Lung (tissue), 12 donors: Measurements from ENCODE around the gene MLXIPL. TPM values are rescaled to one million over a fixed set of nuclear protein-coding genes. Genes with fewer than 3 reads are reported as not detected.

Experiments
- ATAC-seq: fragments of 200-7000 bp; cut with Tn5 transposase; one replicate; pipeline ENCODE4 v1.9.1; 2020; ENCODE audit warnings: moderate number of reproducible peaks; ENCODE audit not compliant: insufficient read depth, low FRiP score
- DNase-seq, 3 donors: peaks; one replicate each; pipeline ENCODE4 v3.0.0-alpha.2; 2013 to 2017
- H3K27ac ChIP-seq, 2 donors: one replicate each; pipeline ENCODE4 v1.5.1; 2013; ENCODE audit warnings: mild to moderate bottlenecking in 2 of 2, moderate library complexity in 2 of 2, control low read depth in 1 of 2, inconsistent platforms in 1 of 2, low read depth in 1 of 2, low read length in 1 of 2
- H3K27me3 ChIP-seq, 3 donors: one replicate each; pipeline ENCODE4 v1.5.1; 2013; ENCODE audit warnings: low read length in 2 of 3; ENCODE audit not compliant: control insufficient read depth in 3 of 3, insufficient read depth in 3 of 3
- H3K36me3 ChIP-seq, 4 donors: one replicate each; pipeline ENCODE4 v1.5.1; 2013; ENCODE audit warnings: low read length in 4 of 4, mild to moderate bottlenecking in 1 of 4, moderate library complexity in 1 of 4; ENCODE audit not compliant: control insufficient read depth in 4 of 4, insufficient read depth in 4 of 4
- H3K4me1 ChIP-seq, 5 donors: one replicate each; pipeline ENCODE4 v1.5.1; 2013; ENCODE audit warnings: low read length in 5 of 5, mild to moderate bottlenecking in 2 of 5, moderate library complexity in 1 of 5; ENCODE audit not compliant: control insufficient read depth in 5 of 5, insufficient read depth in 5 of 5
- H3K4me3 ChIP-seq: one replicate; pipeline ENCODE4 v1.5.1; 2013; ENCODE audit warnings: mild to moderate bottlenecking, control low read depth, moderate library complexity
- H3K9ac ChIP-seq, 2 donors: one replicate each; pipeline ENCODE4 v1.5.1; 2013; ENCODE audit warnings: low read length in 2 of 2, control low read depth in 1 of 2; ENCODE audit not compliant: insufficient read depth in 1 of 2
- H3K9me3 ChIP-seq, 4 donors: one replicate each; pipeline ENCODE4 v1.5.1; 2013; ENCODE audit warnings: low read length in 3 of 4, mild to moderate bottlenecking in 1 of 4, moderate library complexity in 1 of 4; ENCODE audit not compliant: control insufficient read depth in 4 of 4, insufficient read depth in 3 of 4
- WGBS, 2 donors: extraction: QIAGEN DNeasy Blood & Tissue Kit; methylation state at CpG; one replicate each; pipeline ENCODE4 v1.1.7; 2013; 5-methylcytosine and 5-hydroxymethylcytosine counted together
- polyA plus RNA-seq, 2 donors: library from polyadenylated mRNA; stranded (reverse); fragments of 200-250 nt; gene quantifications; one replicate each; pipeline ENCODE4 v1.2.1, GENCODE V29; 2013
- total RNA-seq, 2 donors: library from RNA; depleted of rRNA in 1 of 2; stranded (reverse); fragments of >200 nt in 1 of 2; gene quantifications; one replicate each; pipeline ENCODE4 v1.2.1, GENCODE V29; 2014 to 2021
- TF ChIP-seq, protein P1 (sequence below): IDR thresholded peaks from 2 replicates; pipeline ENCODE4 v1.5.1; 2012; ENCODE audit warnings: mild to moderate bottlenecking; ENCODE audit errors: control extremely low read depth, extremely low read depth
- donor health status: control.
- donor health status: control.
- donor health status: Bipolar disorder and iron deficiency.
- donor health status: healthy.
- donor health status: DM: yes; HTN: yes; CAD: no.

MLXIPL gene
- total and polyA plus RNA-seq, 4 donors, result 1.3 to 16.1 (median 6.7) TPM

- Histone ChIP-seq H3K27me3 (no peaks in the 10 kb centered on the region), H3K9me3 (no peaks in the 10 kb centered on the region), H3K4me1 (peaks cover 0 to 2% (median 0%) of the 10 kb centered on the region in 5 donors), H3K4me3 (no peak overlapping the region), H3K36me3 (peaks cover 33 to 42% (median 37%) of the 10 kb centered on the region in 4 donors), H3K9ac (no peak overlapping the region), H3K27ac (no peak overlapping the region)
- DNase-seq, result no peak
- WGBS, 2 donors, result 97 to 98% methylated on average over 22 of the region's 22 CpGs
- TF ChIP-seq, protein P1, sequence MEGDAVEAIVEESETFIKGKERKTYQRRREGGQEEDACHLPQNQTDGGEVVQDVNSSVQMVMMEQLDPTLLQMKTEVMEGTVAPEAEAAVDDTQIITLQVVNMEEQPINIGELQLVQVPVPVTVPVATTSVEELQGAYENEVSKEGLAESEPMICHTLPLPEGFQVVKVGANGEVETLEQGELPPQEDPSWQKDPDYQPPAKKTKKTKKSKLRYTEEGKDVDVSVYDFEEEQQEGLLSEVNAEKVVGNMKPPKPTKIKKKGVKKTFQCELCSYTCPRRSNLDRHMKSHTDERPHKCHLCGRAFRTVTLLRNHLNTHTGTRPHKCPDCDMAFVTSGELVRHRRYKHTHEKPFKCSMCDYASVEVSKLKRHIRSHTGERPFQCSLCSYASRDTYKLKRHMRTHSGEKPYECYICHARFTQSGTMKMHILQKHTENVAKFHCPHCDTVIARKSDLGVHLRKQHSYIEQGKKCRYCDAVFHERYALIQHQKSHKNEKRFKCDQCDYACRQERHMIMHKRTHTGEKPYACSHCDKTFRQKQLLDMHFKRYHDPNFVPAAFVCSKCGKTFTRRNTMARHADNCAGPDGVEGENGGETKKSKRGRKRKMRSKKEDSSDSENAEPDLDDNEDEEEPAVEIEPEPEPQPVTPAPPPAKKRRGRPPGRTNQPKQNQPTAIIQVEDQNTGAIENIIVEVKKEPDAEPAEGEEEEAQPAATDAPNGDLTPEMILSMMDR, result no peak
- ATAC-seq, result no peak
Measured at GRCh38 chr7:73570521-73570920, 53.8 kb downstream of the MLXIPL start.

DNA sequence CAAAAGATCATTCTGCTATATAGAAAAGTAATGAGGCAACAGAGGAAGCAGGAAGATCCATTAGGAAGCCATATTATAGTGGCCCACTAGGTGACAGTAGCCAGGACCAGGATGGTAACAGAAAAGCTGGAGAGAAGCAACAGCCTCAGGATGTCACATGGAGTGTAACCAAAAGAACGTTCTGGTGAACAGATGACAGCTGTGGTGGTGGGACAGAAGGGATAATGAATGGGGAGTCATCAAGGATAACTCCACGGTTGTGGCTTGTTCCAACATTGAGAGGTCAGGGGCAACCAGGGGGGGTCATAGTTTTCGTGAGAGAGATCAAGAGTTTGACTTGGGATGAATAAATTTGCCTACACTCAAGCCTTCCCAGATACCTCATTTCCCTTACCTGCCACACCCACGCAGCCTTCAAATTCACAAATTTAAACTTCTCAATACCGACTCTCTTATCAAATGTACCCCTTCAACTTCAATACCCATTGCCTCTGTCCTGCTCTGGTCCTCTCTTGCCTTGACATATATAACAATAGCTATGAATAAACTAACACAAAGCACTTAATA, 55.2 kb downstream of the MLXIPL start:
- Histone ChIP-seq H3K4me1 (peaks cover 0 to 2% (median 0%) of the 10 kb centered on the region in 5 donors), H3K9me3 (no peaks in the 10 kb centered on the region), H3K27me3 (no peaks in the 10 kb centered on the region), H3K4me3 (no peak overlapping the region), H3K9ac (no peak overlapping the region), H3K27ac (no peak overlapping the region), H3K36me3 (peaks cover 28 to 38% (median 32%) of the 10 kb centered on the region in 4 donors)
- no peak for ATAC-seq
- WGBS, 2 donors, result 77 to 84% methylated on average over 5 of the region's 5 CpGs
- TF ChIP-seq, protein P1, result no peak
- no peak for DNase-seq

GRCh38 chr7:73567846-73568685, 56.3 kb downstream of the MLXIPL start:
- peaks cover 18 to 28% (median 22%) of the 10 kb centered on the region in 4 donors for H3K36me3 ChIP-seq
- H3K27ac ChIP-seq, result no peak overlapping the region
- 75 to 77% methylated on average over 12 of the region's 12 CpGs for WGBS, 2 donors
- no peaks in the 10 kb centered on the region for H3K9me3 ChIP-seq
- no peak overlapping the region for H3K9ac ChIP-seq
- no peak for ATAC-seq
- no peak for DNase-seq
- TF ChIP-seq, protein P1, result no peak
- peaks cover 0 to 2% (median 0%) of the 10 kb centered on the region in 5 donors for H3K4me1 ChIP-seq
- H3K4me3 ChIP-seq, result no peak overlapping the region
- no peaks in the 10 kb centered on the region for H3K27me3 ChIP-seq
